ENCODE results near the gene GLUD1. TPM values are rescaled to one million over a fixed set of nuclear protein-coding genes. Genes with fewer than 3 reads are reported as not detected.
"Not testable (repeated sequence)": the region's sequence is repeated elsewhere in the genome, so short reads cannot be mapped to it uniquely, and the experiment has no call there.

The GLUD1 gene
- total and polyA plus RNA-seq, 7 donors: 71.3 to 162 (median 144) TPM

GRCh38 chr10:87019066-87019465 is 75.6 kb downstream of the GLUD1 start:
- H3K27ac ChIP-seq; DNase-seq; H3K36me3 ChIP-seq; intact Hi-C loops (cut with DNase I); H3K4me1 ChIP-seq; H3K9me3 ChIP-seq; H3K4me3 ChIP-seq; H3K27me3 ChIP-seq: not testable (repeated sequence)
- 85 to 92% methylated on average over 6 of the region's 6 CpGs for WGBS, 2 donors

DNA sequence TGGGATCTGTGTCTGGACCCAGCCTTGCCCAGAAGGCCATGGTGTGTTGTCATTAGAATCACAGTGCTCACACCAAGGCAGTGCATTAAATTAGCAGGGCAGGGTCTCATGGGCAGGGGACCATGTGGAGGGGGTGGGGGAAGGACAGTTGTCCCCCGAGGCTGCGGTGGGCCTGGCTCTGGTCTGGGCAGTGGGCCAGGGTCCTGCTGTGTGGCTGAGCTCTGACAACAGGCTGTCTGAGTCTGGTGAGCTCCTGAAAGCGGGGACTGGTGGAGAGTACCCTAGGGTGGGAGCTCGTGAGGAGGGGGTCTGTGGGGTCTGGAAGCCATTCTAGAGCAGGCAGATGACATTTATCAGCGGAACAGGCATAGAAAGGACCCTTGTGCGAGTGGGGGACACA is 76.5 kb downstream of the GLUD1 start:
- H3K9me3 ChIP-seq; H3K27me3 ChIP-seq; H3K4me1 ChIP-seq; DNase-seq; H3K4me3 ChIP-seq; intact Hi-C loops (cut with DNase I); H3K36me3 ChIP-seq; H3K27ac ChIP-seq: not testable (repeated sequence)
- 88% methylated on average over 6 of the region's 6 CpGs for WGBS, 2 donors

GRCh38 chr10:87014986-87015716 is 79.5 kb downstream of the GLUD1 start:
- H3K9me3 ChIP-seq; H3K27me3 ChIP-seq; H3K4me1 ChIP-seq; DNase-seq; H3K27ac ChIP-seq; H3K36me3 ChIP-seq; H3K4me3 ChIP-seq; intact Hi-C loops (cut with DNase I): not testable (repeated sequence)
- 89 to 94% methylated on average over 9 of the region's 10 CpGs for WGBS, 2 donors

DNA sequence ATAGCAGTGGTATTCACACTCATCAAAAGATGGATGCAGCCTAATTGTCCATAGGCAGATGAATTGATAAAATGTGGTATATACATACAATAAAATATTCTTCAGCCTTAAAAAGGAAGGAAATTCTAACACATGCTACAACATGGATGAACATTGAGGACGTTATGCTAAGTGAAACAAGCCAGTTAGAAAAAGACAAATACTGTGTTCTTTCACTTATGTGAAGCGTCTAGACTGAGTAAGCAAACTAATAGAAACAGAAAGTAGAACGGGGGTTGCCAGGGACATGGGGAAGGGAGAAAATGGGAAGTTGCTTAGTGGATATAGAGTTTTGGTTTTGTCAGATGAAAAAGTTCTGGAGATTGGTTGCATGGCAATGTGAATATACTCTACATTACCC is 81.1 kb downstream of the GLUD1 start:
- WGBS, 2 donors: 17 to 39% methylated on average over 3 of the region's 3 CpGs
- H3K4me1 ChIP-seq; H3K27me3 ChIP-seq; DNase-seq; H3K27ac ChIP-seq; H3K9me3 ChIP-seq; H3K36me3 ChIP-seq; intact Hi-C loops (cut with DNase I); H3K4me3 ChIP-seq: not testable (repeated sequence)

GRCh38 chr10:87009134-87009696 is 85.4 kb downstream of the GLUD1 start:
- H3K9me3 ChIP-seq; DNase-seq; H3K4me1 ChIP-seq; intact Hi-C loops (cut with DNase I); H3K27ac ChIP-seq; H3K4me3 ChIP-seq; H3K27me3 ChIP-seq; H3K36me3 ChIP-seq: not testable (repeated sequence)
- 96% methylated on average over 18 of the region's 18 CpGs for WGBS, 2 donors

GRCh38 chr10:87008303-87008702 is 86.3 kb downstream of the GLUD1 start:
- H3K4me3 ChIP-seq; DNase-seq; intact Hi-C loops (cut with DNase I); H3K36me3 ChIP-seq; H3K4me1 ChIP-seq; H3K27ac ChIP-seq; H3K27me3 ChIP-seq; H3K9me3 ChIP-seq: not testable (repeated sequence)
- WGBS, 2 donors: 55 to 81% methylated on average over 7 of the region's 7 CpGs

- H3K9me3 ChIP-seq; DNase-seq; H3K27ac ChIP-seq; H3K4me3 ChIP-seq; H3K36me3 ChIP-seq; H3K4me1 ChIP-seq; intact Hi-C loops (cut with DNase I); H3K27me3 ChIP-seq: not testable (repeated sequence)
- 77 to 90% methylated on average over 6 of the region's 6 CpGs for WGBS, 2 donors
These were observed 87.0 kb downstream of the GLUD1 start for GRCh38 chr10:87007674-87008073.

- H3K27ac ChIP-seq; DNase-seq; H3K27me3 ChIP-seq; H3K36me3 ChIP-seq; H3K4me3 ChIP-seq; H3K9me3 ChIP-seq; H3K4me1 ChIP-seq; intact Hi-C loops (cut with DNase I): not testable (repeated sequence)
- 31 to 71% methylated on average over 1 of the region's 1 CpG for WGBS, 2 donors
These were observed 87.5 kb downstream of the GLUD1 start for GRCh38 chr10:87007124-87007523.

DNA sequence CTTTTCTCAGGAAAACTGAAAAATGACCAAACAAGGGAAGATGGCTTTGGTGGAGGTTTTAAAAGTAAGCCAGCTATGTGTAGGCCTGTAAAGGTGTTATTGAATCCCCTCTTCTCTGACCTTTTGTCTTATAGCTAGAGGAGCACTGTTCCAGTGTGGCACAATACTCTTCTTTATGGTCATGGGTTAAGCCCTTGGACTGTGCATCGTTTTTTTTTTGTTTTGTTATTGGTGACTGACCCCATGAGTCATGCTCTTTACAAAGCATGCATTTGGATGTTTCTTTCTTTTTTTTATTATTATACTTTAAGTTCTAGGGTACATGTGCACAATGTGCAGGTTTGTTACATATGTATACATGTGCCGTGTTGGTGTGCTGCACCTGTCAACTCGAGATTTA is 94.2 kb downstream of the GLUD1 start:
- Histone ChIP-seq H3K9me3 (no peaks in the 10 kb centered on the region), H3K36me3 (no peaks in the 10 kb centered on the region), H3K4me3 (no peak overlapping the region), H3K27ac (no peak overlapping the region), H3K4me1 (no peaks in the 10 kb centered on the region), H3K27me3 (no peaks in the 10 kb centered on the region)
- intact Hi-C loops (cut with DNase I): no loop called here
- no peak for DNase-seq
- TF ChIP-seq, protein P1, sequence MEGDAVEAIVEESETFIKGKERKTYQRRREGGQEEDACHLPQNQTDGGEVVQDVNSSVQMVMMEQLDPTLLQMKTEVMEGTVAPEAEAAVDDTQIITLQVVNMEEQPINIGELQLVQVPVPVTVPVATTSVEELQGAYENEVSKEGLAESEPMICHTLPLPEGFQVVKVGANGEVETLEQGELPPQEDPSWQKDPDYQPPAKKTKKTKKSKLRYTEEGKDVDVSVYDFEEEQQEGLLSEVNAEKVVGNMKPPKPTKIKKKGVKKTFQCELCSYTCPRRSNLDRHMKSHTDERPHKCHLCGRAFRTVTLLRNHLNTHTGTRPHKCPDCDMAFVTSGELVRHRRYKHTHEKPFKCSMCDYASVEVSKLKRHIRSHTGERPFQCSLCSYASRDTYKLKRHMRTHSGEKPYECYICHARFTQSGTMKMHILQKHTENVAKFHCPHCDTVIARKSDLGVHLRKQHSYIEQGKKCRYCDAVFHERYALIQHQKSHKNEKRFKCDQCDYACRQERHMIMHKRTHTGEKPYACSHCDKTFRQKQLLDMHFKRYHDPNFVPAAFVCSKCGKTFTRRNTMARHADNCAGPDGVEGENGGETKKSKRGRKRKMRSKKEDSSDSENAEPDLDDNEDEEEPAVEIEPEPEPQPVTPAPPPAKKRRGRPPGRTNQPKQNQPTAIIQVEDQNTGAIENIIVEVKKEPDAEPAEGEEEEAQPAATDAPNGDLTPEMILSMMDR (IDR thresholded peaks at IDR 0.05): no peak
- TF ChIP-seq EP300 (IDR thresholded peaks at IDR 0.05) (no peak), POLR2A (IDR thresholded peaks at IDR 0.05) (no peak)
- 63 to 75% methylated on average over 3 of the region's 3 CpGs for WGBS, 2 donors

Small RNA genes within 50 kb of the gene (small RNA-seq; reads per million reads assigned to genes)
- gene AL136982.5 (0 reads per million in 3 donors), gene FAM25A (0 reads per million in 3 donors), gene RNU6-529P (0 reads per million in 3 donors)

Other genes with a start within 250 kb of the GLUD1 start
- 10 to 100 TPM in 3 of 4 donors, 1 to 10 TPM in 1; 8.6 to 23.3 (median 14.1) TPM for gene MMRN2, start 137.2 kb downstream of the GLUD1 start, total RNA-seq
- 1 to 10 TPM in 2 of 3 donors, under 1 TPM in 1; 0.92 to 6.5 (median 1.8) TPM for gene MMRN2, start 137.2 kb downstream of the GLUD1 start, polyA plus RNA-seq
- 10 to 100 TPM; 24.2 to 55.0 (median 38.4) TPM for gene SNCG, start 136.2 kb downstream of the GLUD1 start, total RNA-seq
- gene SNCG, start 136.2 kb downstream of the GLUD1 start, polyA plus RNA-seq: 10 to 100 TPM in 2 of 3 donors, 1 to 10 TPM in 1; 4.6 to 24.0 (median 11.4) TPM
- gene ADIRF, start 126.4 kb downstream of the GLUD1 start, total RNA-seq: 10 to 100 TPM; 45.3 to 98.1 (median 67.1) TPM
- 100 to 1,000 TPM; 112 to 157 (median 118) TPM for gene ADIRF, start 126.4 kb downstream of the GLUD1 start, polyA plus RNA-seq
- gene FAM25A, start 74.5 kb downstream of the GLUD1 start, total RNA-seq: not detected
- gene FAM25A, start 74.5 kb downstream of the GLUD1 start, polyA plus RNA-seq: not detected
- 10 to 100 TPM; 19.1 to 26.9 (median 22.8) TPM for gene SHLD2, start 363 bp upstream of the GLUD1 start, total RNA-seq
- 10 to 100 TPM; 18.8 to 27.0 (median 22.2) TPM for gene SHLD2, start 363 bp upstream of the GLUD1 start, polyA plus RNA-seq
- 1 to 10 TPM in 3 of 4 donors, under 1 TPM in 1; 0.83 to 2.1 (median 1.3) TPM for gene NUTM2A, start 130.6 kb upstream of the GLUD1 start, total RNA-seq
- gene NUTM2A, start 130.6 kb upstream of the GLUD1 start, polyA plus RNA-seq: 1 to 10 TPM in 2 of 3 donors, under 1 TPM in 1; 0.60 to 5.3 (median 4.1) TPM